Common myeloid progenitor, CD34-positive (primary cell): Measurements from ENCODE around the gene ADGRL3.

ENCODE experiments used
- CTCF ChIA-PET: fragments of 350-600 bp; sonication (Branson Sonifier 250); formaldehyde crosslinking; loops from one replicate; lab custom pipeline; 2021; ENCODE audit warnings: antibody characterized with exemption; lab: Charles Lee
- POLR2A ChIA-PET: fragments of 350-600 bp; sonication (Branson Sonifier 250); formaldehyde crosslinking; loops from one replicate; lab custom pipeline; 2021; ENCODE audit warnings: antibody characterized with exemption; lab: Charles Lee
- DNase-seq, 3 donors: peaks; one replicate each; pipeline versions ENCODE4 v3.0.0 to v3.0.0-alpha.2; 2013
- H3K27ac ChIP-seq, 2 experiments: 1 replicate in 1 of 2; 2 replicates in 1 of 2; pipeline ENCODE4 v1.7.0; 2013; ENCODE audit warnings: inconsistent platforms in 2 of 2, low read length in 2 of 2, mild to moderate bottlenecking in 2 of 2, low read depth in 1 of 2, moderate library complexity in 1 of 2; ENCODE audit not compliant: severe bottlenecking in 2 of 2, insufficient read depth in 1 of 2, poor library complexity in 1 of 2
- H3K27me3 ChIP-seq, 5 experiments: replicated peaks in 2 of 5; 1 replicate in 3 of 5; 2 replicates in 2 of 5; pipeline versions ENCODE4 v1.6.1 to v1.7.0; 2013; ENCODE audit warnings: low read length in 4 of 5, mild to moderate bottlenecking in 2 of 5, moderate library complexity in 2 of 5, inconsistent platforms in 1 of 5; ENCODE audit not compliant: insufficient read depth in 5 of 5, control insufficient read depth in 4 of 5
- H3K36me3 ChIP-seq, 4 experiments: 1 replicate in 2 of 4; 2 replicates in 2 of 4; pipeline versions ENCODE4 v1.6.1 to v1.7.0; 2013; ENCODE audit warnings: low read length in 3 of 4, control low read depth in 1 of 4, mild to moderate bottlenecking in 1 of 4; ENCODE audit not compliant: control insufficient read depth in 4 of 4, insufficient read depth in 4 of 4
- H3K4me1 ChIP-seq, 4 experiments: 1 replicate in 3 of 4; 2 replicates in 1 of 4; pipeline versions ENCODE4 v1.6.1 to v1.7.1; 2013; ENCODE audit warnings: low read length in 3 of 4, mild to moderate bottlenecking in 3 of 4, control low read depth in 1 of 4, inconsistent platforms in 1 of 4, moderate library complexity in 1 of 4; ENCODE audit not compliant: control insufficient read depth in 4 of 4, insufficient read depth in 4 of 4; ENCODE audit errors: control extremely low read depth in 1 of 4
- H3K4me3 ChIP-seq, 7 experiments: 1 replicate in 4 of 7; 2 replicates in 3 of 7; pipeline versions ENCODE4 v1.5.1 to v1.7.0; 2013; ENCODE audit warnings: mild to moderate bottlenecking in 7 of 7, low read length in 6 of 7, moderate library complexity in 6 of 7, inconsistent platforms in 2 of 7, low read depth in 2 of 7, control low read depth in 1 of 7; ENCODE audit not compliant: insufficient read depth in 4 of 7, control insufficient read depth in 1 of 7; ENCODE audit errors: extremely low read depth in 1 of 7
- H3K9me3 ChIP-seq, 5 experiments: 1 replicate in 4 of 5; 2 replicates in 1 of 5; pipeline versions ENCODE4 v1.6.1 to v1.7.1; 2013; ENCODE audit warnings: low read length in 4 of 5, mild to moderate bottlenecking in 2 of 5, inconsistent platforms in 1 of 5, low read depth in 1 of 5, moderate library complexity in 1 of 5; ENCODE audit not compliant: control insufficient read depth in 4 of 5, insufficient read depth in 2 of 5; ENCODE audit errors: control extremely low read depth in 1 of 5
- WGBS: methylation state at CpG from one replicate; pipeline ENCODE4 v1.1.5; 2013; ENCODE audit not compliant: insufficient coverage; 5-methylcytosine and 5-hydroxymethylcytosine counted together

Gene ADGRL3

GRCh38 chr4:61923179-61923578, 723.1 kb downstream of the ADGRL3 start:
- Histone ChIP-seq H3K36me3 (no peaks in the 10 kb centered on the region), H3K27me3 (peaks cover 0 to 2% (median 0%) of the 10 kb centered on the region in 5 experiments), H3K27ac (no peak overlapping the region), H3K4me3 (no peak overlapping the region), H3K4me1 (no peaks in the 10 kb centered on the region), H3K9me3 (no peaks in the 10 kb centered on the region)
- 100% methylated on average over 3 of the region's 3 CpGs for WGBS
- CTCF ChIA-PET: interaction anchor here (1.3 kb wide), 1 partner anchor 182 kb away, joined by 6 read pairs; no protein-coding TSS in a partner anchor
- no peak for DNase-seq
- POLR2A ChIA-PET: no interaction called here

GRCh38 chr4:61924131-61924530, 724.0 kb downstream of the ADGRL3 start:
- Histone ChIP-seq H3K27me3 (peaks cover 0 to 2% (median 0%) of the 10 kb centered on the region in 5 experiments), H3K9me3 (no peaks in the 10 kb centered on the region), H3K27ac (no peak overlapping the region), H3K4me3 (no peak overlapping the region), H3K36me3 (no peaks in the 10 kb centered on the region), H3K4me1 (no peaks in the 10 kb centered on the region)
- peak; percentile 17 to 55 (median 45) for DNase-seq
- CTCF ChIA-PET: interaction anchor here (1.3 kb wide), 1 partner anchor 183 kb away, joined by 6 read pairs; no protein-coding TSS in a partner anchor
- POLR2A ChIA-PET: no interaction called here
- whole genome bisulfite sequencing: 100% methylated on average over 1 of the region's 1 CpG

- H3K9me3 ChIP-seq: no peaks in the 10 kb centered on the region
- H3K27me3 ChIP-seq: no peaks in the 10 kb centered on the region
- no CpG with 5 or more reads among the region's 1 CpG for WGBS
- H3K4me1 ChIP-seq: peaks cover 0 to 2% (median 0%) of the 10 kb centered on the region in 4 experiments
- no peaks in the 10 kb centered on the region for H3K36me3 ChIP-seq
- POLR2A ChIA-PET: no interaction called here
- H3K27ac ChIP-seq: no peak overlapping the region
- CTCF ChIA-PET: no interaction called here
- no peak for DNase-seq
- no peak overlapping the region for H3K4me3 ChIP-seq
Measured at GRCh38 chr4:61933527-61933926, 733.4 kb downstream of the ADGRL3 start.

- Histone ChIP-seq H3K36me3 (no peaks in the 10 kb centered on the region), H3K4me1 (peaks cover 0 to 2% (median 0%) of the 10 kb centered on the region in 4 experiments), H3K27ac (no peak overlapping the region), H3K9me3 (no peaks in the 10 kb centered on the region), H3K4me3 (no peak overlapping the region), H3K27me3 (no peaks in the 10 kb centered on the region)
- DNase-seq: no peak
- ChIA-PET POLR2A (no interaction called here), CTCF (no interaction called here)
Measured at GRCh38 chr4:61934198-61934597, 734.1 kb downstream of the ADGRL3 start.

GRCh38 chr4:61938250-61938846, 738.2 kb downstream of the ADGRL3 start:
- no peaks in the 10 kb centered on the region for H3K36me3 ChIP-seq
- peak in 1 of 3 donors; percentile 4 for DNase-seq
- no peak overlapping the region for H3K4me3 ChIP-seq
- no peaks in the 10 kb centered on the region for H3K27me3 ChIP-seq
- 100% methylated on average over 2 of the region's 5 CpGs for WGBS
- ChIA-PET CTCF (no interaction called here), POLR2A (no interaction called here)
- H3K4me1 ChIP-seq: peaks cover 0 to 2% (median 0%) of the 10 kb centered on the region in 4 experiments
- no peak overlapping the region for H3K27ac ChIP-seq
- no peaks in the 10 kb centered on the region for H3K9me3 ChIP-seq

GRCh38 chr4:61950625-61951024, 750.5 kb downstream of the ADGRL3 start:
- 100% methylated on average over 2 of the region's 2 CpGs for WGBS
- H3K27ac ChIP-seq: no peak overlapping the region
- no peak overlapping the region for H3K4me3 ChIP-seq
- H3K9me3 ChIP-seq: no peaks in the 10 kb centered on the region
- no peak for DNase-seq
- H3K36me3 ChIP-seq: no peaks in the 10 kb centered on the region
- ChIA-PET CTCF (no interaction called here), POLR2A (no interaction called here)
- H3K4me1 ChIP-seq: no peaks in the 10 kb centered on the region
- no peaks in the 10 kb centered on the region for H3K27me3 ChIP-seq

- no peaks in the 10 kb centered on the region for H3K36me3 ChIP-seq
Measured at GRCh38 chr4:61953386-61953785, 753.3 kb downstream of the ADGRL3 start.

More at GRCh38 chr4:61953386-61953785, 753.3 kb downstream of the ADGRL3 start:
- POLR2A ChIA-PET: no interaction called here
- no peak overlapping the region for H3K27ac ChIP-seq
- H3K4me3 ChIP-seq: no peak overlapping the region
- no peaks in the 10 kb centered on the region for H3K27me3 ChIP-seq
- no peaks in the 10 kb centered on the region for H3K9me3 ChIP-seq
- no peak for DNase-seq
- H3K4me1 ChIP-seq: no peaks in the 10 kb centered on the region
- CTCF ChIA-PET: no interaction called here
